RCC 7860 (cell line): Measurements from ENCODE around the gene EHMT2.
A peak's percentile ranks its signal among the peaks of the same experiment; 100 is the strongest.
"Not testable (repeated sequence)": the region's sequence is repeated elsewhere in the genome, so short reads cannot be mapped to it uniquely, and the experiment has no call there.

Experiments
- DNase-seq: peaks from one replicate; pipeline ENCODE4 v3.0.0-alpha.2; 2015; ENCODE audit warnings: low spot score
- FAIRE-seq: peaks from 2 replicates; lab custom pipeline; 2012; peaks lifted over from hg19 to GRCh38; lab: Jason Lieb, UNC

EHMT2 gene

DNA sequence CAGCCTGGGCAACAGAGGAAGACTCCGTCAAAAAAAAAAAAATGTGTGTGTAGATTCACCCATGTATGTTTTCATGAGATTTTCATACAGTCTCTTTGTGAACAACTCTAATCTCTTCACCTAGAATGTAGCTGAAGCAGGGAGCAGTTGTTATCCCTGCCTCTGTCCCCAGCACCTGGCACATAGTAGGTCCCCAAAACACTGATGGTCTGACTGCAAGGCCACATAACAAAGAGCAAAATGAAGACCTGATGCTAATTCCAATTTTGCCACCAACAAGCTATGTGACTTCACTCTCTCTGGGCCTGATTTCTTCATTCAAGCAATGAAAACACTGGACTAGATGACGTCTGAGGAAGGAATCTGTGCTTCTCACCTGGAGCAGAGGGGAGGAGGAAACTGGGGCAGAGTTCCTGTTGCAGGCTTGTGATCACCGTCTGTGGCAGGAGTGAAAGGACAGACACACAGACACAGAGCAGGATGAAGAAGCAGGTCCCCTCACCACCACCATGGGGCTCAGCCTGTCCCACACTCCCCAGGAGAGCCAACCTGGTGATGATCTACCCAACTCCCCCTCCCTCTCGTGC is 23.3 kb downstream of the EHMT2 start:
- FAIRE-seq (no peak), DNase-seq (no peak)

DNA sequence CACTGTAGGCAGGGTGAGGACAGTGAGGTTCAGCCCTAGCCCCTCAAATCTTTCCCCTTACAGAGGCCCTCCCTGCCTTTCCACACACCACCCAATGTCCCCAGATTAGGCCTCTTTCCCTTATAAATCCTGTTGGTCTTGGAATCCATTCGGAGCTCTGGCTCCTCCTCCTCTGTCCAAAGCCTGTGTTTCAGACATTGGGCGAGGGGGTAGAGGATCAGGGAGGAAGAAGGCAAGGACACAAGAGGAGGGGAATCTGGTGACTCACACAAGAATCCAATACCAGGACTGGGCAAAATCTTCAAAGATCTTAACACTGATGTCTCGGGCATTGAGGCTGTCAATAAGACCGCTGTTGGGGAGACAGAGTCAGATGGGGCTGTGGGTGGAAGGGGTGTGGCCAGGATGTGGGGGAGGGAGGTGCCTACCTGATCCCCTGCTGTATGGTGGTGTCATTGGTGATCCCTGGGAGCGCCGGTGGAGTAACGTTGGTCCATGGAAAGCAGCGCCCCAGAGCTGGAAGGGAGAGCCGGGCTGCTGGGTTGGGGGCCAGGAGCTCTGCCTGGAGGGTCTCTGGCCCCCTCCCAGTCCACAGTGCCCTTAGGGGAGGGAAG is 26.3 kb downstream of the EHMT2 start:
- DNase-seq = peak; percentile 24
- no peak for FAIRE-seq

DNA sequence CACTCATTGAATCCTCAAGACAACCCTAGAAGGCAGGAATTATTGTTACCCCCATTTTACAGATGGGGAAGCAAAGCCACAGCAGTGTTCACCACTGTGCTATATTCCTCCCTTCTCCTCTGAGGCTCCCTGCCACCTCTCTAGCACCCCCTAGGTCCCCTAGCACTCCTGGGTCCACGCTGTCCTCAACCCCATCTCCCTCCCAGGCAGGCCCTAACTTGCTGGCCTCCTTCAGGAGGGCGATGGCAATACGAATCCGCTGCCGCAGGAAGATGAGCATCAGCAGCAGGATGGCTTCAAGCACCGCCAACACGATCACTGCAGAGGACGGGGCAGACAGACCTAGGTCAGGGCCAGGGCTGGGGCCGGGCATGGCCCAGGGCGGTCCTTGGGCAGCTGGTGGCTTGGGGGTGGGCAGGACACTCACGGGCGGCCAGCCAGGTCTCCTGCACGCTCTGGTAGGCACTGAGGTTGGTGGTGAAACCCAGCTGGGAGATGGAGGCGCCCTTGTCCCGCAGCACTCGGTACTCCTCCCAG is 27.0 kb downstream of the EHMT2 start:
- DNase-seq = peak; percentile 68
- peak; percentile 26 for FAIRE-seq

DNA sequence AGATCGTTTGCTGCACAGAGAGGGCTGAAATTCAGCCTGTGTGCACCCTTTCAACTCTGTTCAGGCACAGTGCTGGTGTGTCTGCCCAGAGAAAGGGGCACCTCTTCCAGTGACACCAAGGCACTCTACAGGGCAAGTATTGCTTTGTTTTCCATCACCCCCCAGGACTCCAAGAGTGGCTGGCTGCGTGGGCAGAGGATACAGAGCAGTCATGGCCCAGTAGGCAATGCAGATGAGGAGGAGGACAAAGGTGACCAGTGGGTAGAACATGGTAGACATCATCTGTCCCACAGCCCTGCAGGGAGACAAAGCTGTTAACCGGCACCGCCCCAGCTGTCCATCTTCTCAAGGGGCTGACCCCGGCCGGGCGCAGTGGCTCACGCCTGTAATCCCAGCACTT is 28.2 kb downstream of the EHMT2 start:
- no peak for FAIRE-seq
- DNase-seq = no peak

DNA sequence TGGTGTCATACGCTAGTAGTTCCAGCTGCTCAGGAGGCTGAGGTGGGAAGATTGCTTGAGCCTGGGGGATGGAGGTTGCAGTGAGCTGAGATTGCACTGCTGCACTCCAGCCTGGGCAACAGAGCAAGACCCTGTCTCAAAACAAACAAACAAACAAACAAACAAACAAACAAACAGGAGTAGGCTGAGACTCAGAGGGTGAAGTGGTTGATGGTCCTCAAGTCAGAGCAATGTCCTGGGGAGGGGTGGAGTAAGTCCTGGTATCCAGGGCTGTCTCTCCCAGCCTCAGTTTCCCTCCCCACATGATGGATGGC is 28.9 kb downstream of the EHMT2 start:
- not testable (repeated sequence) for FAIRE-seq

DNA sequence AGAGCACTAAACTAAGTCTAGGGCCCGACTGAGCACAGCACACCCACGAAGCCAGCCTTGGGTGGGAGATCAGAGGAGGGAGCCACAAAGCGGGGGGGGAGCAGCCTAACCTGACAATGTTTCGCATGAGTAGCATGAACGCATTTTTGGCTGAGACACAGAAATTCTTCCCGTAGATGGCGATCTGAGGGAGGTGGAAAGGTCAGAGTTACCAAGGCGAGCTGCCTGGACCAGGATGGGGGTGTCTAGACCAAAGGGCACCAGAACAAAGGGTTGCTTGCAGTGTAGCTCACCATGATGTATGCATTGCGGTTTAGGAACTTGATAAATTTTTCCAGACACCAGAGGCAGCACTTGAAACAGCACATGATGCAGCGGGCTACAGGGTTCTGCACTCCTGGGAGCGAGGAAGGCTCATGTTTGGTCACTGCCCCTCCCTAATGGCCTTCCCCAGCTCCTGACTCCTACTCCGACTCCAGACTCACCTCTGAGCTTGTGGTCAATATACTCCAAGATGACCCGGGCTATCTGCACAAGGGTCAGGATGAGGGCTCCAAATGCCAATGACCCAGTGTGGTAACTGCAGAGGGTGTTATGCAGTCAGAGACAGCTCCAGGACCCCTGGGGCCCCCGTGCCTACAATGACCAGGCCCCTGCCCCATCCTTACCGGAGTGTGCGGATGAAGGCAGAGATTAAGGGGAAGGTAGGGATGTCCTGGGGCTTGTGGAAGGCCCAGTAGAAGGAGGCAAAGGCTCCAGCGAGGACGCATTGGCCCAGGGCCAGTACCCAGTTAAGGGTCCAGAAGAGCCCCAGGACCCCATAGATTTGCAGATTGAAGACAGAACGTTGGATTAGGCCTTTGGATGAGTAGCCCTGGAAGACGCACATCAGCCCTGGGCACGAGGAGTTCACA is 32.0 kb downstream of the EHMT2 start:
- peak; percentile 92 for FAIRE-seq
- DNase-seq = peak; percentile 98

More for the DNA sequence above, 28.9 kb downstream of the EHMT2 start:
- not testable (repeated sequence) for DNase-seq

DNA sequence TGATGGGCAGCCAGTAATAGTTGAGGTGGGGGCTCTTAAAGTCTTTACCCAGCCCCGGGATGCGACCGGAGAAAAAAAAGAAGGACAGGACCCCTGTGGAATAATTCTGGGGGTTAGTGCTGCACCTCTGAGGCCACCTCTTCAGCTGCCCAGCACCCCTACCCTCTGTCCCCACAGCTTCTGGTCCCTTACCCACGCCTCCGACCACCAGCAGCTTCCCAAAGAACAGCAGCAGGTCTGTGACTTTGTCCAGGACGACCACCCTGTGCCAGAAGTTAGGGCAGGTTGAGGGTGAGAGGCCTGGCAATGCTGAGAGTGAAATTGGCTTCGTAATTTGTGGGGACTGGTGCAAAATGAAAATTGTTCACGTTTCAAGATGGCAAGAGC is 32.7 kb downstream of the EHMT2 start:
- FAIRE-seq (no peak), DNase-seq (no peak)

DNA sequence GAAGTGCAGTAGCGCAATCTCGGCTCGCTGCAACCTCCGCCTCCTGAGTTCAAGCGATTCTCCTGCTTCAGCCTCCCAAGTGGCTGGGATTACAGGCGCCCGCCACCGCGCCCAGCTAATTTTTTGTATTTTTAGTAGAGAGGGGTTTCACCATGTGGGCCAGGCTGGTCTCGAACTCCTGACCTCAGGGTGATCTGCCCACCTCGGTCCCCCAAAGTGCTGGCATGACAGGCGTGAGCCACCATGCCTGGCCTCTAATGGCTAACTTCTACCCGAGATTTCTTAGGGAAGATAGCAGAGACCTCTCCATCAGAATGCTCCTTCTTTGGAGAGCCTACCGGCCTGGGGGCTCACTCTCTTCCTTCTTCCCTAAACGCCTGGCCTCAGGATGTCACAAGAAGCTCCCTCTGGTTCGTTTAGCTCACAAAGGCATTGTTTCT is 33.4 kb downstream of the EHMT2 start:
- FAIRE-seq, DNase-seq: not testable (repeated sequence)

DNA sequence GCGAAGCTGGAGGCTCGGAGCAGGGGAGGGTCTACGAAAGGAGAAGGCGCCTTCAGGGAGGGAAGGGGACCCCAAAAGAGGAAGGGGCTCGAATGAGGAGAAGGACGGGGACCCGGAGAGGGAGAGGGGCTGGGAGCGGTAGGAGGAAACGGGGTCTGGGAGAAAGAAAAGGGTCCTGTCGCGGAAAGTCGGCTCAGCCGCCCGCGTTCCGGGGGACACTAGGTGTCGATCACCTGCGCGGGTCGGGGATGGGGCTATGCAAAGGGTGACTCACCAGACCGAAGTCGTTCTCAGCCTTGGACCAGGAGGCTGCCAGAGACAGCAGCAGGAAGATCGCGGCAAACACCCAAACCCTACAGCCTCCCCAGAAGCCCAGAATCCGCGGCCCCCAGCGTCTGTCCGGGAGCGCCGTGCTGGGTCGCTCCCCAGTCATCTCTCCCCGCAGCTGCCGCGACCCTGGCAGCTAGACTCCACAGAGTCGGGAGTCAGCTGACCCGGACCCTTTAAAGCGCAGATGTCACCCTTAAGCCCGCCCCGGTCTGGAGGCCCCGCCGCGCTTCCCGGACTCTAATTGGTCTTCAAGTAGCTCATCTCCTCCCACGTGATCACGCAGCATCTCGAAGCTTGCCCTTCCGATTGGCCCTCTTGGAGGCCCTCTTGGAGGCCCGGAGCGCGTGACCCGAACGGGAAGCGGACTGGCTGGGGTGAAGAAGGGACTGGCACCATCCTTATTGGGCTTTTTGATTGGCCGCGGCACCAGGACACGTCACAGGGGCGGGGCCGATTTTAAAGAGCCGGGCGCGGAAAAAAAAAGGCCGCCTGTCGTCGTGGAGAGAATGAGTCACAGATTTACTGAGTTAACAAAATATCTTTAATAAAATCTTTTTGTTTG is 34.9 kb downstream of the EHMT2 start, which contains the start of gene NEU1:
NEU1 (minus strand) TSS at position 478 of the 892 bp plus-strand sequence; CDS start at position 433, 45 bp downstream.
- FAIRE-seq = peak; percentile 92
- peak; percentile 98 for DNase-seq

DNA sequence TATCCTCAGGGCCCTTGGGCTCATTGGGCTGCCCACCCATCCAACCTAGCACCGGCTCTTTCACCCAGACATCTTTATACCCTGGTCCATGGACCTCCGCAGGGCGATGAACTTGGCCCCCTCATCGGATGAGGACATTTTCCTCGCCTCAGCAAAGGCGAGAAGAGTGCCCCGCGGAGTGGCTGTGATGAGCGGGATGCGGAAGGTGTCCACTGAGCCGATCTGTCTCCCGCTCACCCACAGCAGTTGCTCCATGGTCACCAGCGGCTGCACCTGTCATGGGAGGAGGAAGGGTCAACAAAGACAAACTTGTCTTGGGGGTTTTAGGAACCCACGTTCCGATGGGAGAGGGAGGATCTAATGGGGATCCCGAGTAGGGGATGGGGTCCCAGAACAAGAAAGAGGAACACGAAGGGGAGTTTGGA is 35.6 kb downstream of the EHMT2 start:
- FAIRE-seq = no peak
- no peak for DNase-seq

DNA sequence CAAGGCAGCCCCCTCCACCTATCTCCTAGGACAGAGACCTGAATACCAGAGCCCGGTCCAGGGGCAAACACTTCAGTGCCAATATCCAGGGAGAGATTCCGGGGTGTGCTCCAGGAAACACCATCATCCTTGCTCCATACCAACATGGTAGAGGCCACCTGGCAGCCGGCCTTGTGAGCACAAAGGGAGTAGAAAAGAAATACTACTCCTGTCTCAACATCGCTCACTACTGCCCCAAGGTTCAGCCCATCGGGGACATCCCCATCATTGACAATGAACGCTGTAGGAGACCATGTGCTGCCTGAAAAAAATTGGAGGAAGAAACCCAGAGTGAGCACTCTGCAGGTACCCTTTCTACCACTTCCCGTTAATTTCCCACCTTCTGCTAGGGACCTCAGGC is 36.3 kb downstream of the EHMT2 start:
- FAIRE-seq (no peak), DNase-seq (no peak)

DNA sequence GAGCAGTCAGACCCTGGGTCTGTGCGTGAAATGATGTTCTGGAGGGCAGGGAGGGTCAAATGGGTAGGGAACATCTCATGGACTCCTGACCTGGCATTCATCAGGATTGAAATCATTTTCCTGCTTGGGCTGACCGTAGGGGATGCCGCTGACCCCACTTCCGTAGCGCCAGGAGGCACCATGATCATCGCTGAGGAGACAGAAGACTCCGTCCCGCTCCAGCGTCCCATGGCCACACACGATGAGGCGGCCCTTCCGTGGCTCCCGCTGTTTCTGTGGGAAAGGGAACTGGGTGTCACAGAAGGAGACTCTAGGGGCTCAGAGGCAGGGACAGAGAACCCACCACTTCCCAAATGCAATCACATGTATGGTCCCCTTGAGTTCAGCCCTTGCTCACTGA is 37.1 kb downstream of the EHMT2 start:
- FAIRE-seq (no peak), DNase-seq (no peak)

DNA sequence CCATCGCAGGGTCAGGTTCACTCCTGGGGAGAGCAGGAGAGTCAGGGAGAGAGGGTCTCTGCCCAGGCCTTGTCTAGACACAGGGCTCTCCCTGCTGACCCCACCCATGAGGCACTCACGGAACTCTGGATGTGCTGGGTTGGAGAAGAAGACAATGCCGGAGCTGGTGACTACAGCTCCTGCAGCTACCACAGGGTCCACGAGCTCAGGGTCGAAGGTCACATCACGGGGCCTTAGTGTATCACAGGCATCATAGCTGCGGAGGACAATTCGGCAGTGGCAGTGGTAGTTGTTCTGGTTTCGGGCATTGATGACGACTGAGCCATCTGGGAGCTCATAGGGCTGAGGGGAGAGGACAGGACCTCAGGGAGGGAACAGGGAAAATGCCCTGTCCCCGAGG is 37.6 kb downstream of the EHMT2 start:
- FAIRE-seq = no peak
- no peak for DNase-seq

DNA sequence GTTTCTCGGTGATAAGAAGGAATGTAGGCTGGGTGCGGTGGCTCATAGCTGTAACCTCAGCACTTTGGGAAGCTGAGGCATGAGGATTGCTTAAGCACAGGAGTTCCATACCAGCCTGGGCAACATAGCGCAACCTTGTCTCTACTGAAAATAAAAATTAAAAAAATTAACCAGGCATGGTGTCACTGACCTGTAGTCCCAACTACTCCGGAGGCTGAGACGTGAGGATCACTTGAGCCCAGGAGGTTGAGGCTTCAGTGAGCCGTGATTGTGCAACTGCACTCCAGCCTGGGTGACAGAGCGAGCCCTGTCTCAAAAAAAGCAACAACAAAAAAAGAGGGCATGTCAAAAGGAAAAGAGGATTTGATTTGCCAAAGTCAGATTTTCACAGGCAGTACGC is 38.8 kb downstream of the EHMT2 start:
- no peak for DNase-seq
- no peak for FAIRE-seq

DNA sequence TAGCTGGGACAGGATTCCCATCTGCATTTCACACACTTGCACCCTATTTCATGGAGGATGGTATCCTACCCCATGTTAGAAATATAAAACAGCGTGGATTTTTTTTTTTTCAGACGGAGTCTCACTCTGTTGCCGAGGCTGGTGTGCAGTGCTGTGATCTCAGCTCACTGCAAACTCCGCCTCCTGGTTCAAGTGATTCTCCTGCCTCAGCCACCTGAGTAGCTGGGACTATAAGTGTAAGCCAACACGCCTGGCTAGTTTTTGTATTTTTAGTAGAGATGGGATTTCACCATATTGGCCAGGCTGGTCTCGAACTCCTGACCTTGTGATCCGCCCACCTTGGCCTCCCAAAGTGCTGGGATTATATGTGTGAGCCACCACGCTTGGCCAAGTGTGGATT is 39.7 kb downstream of the EHMT2 start:
- FAIRE-seq, DNase-seq: not testable (repeated sequence)

DNA sequence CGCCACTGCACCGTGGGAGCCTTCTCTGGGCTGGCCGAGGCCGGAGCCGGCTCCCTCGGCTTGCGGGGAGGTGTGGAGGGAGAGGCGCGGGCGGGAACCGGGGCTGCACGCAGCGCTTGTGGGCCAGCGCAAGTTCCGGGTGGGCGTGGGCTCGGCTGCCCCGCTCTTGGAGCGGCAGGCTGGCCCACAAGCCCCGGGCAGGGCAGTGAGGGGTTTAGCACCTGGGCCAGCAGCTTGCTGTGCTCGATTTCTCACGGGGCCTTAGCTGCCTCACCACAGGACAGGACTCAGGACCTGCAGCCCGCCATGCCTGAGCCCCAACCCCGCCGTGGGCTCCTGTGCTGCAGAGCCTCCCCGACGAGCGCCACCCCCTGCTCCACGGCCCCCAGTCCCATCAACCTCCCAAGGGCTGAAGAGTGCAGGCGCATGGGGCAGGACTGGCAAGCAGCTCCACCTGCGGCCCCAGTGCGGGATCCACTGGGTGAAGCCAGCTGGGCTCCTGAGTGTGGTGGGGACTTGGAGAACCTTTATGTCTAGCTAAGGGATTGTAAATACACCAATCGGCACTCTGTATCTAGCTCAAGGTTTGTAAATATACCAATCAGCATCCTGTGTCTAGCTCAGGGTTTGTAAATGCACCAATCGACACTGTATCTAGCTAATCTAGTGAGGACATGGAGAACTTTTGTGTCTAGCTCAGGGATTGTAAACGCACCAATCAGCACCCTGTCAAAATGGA is 45.3 kb downstream of the EHMT2 start:
- not testable (repeated sequence) for FAIRE-seq, DNase-seq

DNA sequence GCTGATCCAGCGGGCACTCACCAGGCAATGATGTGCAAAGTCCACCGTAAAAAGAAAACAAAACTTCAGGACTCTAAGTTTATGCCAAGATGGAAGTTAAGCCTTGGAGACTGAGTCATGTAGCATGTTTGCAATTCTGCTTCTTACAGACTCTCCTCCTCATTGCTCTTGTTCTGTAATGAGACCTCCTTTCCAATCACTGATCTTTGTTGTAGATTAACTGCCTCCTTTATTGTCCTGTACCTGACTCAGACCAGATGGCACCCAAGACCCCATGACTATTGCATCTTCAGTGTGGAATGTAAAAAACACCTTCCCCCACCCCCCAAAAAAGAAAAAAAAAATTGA is 46.0 kb downstream of the EHMT2 start:
- no peak for FAIRE-seq
- DNase-seq = peak; percentile 75

DNA sequence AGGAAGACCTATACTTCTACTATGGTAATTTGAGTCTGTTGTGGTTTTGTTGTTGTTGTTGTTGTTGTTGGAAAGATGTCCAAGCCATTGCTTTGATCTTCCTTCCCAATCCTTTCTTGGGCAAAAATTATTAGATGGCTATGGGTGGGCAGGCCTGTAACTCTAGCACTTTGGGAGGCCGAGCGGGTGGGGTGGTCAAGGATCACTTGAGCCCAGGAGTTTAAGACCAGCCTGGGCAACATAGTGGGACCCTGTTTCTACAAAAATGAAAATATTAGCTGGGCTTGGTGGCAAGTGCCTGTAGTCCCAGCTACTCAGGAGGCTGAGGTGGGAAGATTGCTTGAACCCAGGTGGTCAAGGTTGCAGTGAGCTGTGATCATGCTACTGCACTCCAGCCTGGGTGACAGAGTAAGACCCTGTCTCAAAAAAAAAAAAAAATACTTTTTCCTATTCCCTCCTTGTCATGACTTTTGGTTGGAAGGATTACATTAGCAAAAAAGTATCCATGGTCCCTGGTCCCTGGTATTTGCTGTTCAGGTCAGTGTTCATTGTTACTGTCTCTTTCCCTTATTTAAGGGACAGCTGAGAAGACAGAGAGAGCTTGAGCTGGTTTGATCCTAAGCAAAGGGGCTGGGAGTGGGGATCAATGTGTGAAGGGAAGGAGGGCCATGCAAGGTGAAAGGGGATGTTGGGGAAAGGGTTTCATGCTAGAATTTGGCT is 46.6 kb downstream of the EHMT2 start:
- FAIRE-seq (no peak), DNase-seq (no peak)

DNA sequence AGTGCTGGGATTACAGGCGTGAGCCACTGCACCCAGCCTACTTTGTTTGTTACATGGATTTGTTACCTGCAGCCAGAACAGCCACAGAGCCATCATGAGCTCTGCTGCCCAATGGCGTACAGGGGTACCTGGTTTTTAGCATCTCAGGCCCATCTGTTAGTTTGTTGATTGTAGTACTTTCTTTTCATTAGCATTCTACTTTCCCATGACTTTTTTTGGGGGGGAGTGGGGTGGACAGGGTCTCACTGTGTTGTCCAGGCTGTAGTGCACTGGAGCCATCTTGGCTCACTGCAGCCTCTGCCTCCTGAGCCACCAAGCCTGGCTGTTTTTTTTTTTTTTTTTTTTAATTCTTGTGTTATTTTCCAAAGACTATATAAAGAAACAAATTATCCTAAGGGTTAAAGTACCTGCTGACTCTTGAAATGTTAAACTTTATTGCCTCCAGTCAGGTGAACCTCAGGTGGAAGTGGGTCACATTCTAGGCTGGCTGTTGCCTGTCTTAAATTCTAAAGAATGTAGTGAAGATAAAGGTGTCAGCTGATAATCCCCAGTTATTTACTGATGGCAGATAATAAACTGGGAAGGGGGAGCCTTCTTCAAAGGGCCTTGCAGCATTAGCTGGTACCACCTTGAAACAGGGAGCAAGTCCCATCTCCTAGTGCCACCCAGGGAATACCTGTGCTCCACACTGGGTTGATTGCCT is 50.1 kb downstream of the EHMT2 start:
- DNase-seq (no peak), FAIRE-seq (no peak)
